HepG2 (cell line): ENCODE results near the gene LRSAM1. TPM values are rescaled to one million over a fixed set of nuclear protein-coding genes. Genes with fewer than 3 reads are reported as not detected.

Source experiments
- AKAP8 ChIP-seq: sonication (generic); formaldehyde crosslinking; IDR thresholded peaks from 2 replicates; pipeline ENCODE4 v1.5.1; 2020; ENCODE audit warnings: mild to moderate bottlenecking, missing genetic modification reagents
- CBFB ChIP-seq: sonication (generic); formaldehyde crosslinking; IDR thresholded peaks from 2 replicates; pipeline ENCODE4 v1.4.0; 2020; ENCODE audit warnings: missing genetic modification reagents
- CC2D1A ChIP-seq: sonication (generic); formaldehyde crosslinking; IDR thresholded peaks from 2 replicates; pipeline ENCODE4 v1.8.1; 2023; ENCODE audit warnings: mild to moderate bottlenecking, missing genetic modification reagents
- CHD2 ChIP-seq: IDR thresholded peaks from 2 replicates; pipeline ENCODE4 v1.6.1; 2011; ENCODE audit warnings: low read depth, low read length, improper control_type of control experiment
- EHMT2 ChIP-seq: fragments of 200-600 bp; sonication (generic); IDR thresholded peaks from 2 replicates; pipeline ENCODE4 v1.7.0; 2017; ENCODE audit warnings: antibody characterized with exemption, low read depth, low read length, borderline replicate concordance
- GLMP ChIP-seq: sonication (generic); formaldehyde crosslinking; IDR thresholded peaks from 2 replicates; pipeline ENCODE4 v1.9.0; 2021; ENCODE audit warnings: missing genetic modification reagents, mild to moderate bottlenecking, borderline replicate concordance
- PRDM4 ChIP-seq: sonication (generic); formaldehyde crosslinking; IDR thresholded peaks from 2 replicates; pipeline ENCODE4 v1.9.0; 2021; ENCODE audit warnings: missing genetic modification reagents, borderline replicate concordance
- PTBP1 ChIP-seq: fragments of 200-400 bp; formaldehyde crosslinking; IDR thresholded peaks from 2 replicates; pipeline ENCODE4 v1.6.1; 2018; ENCODE audit warnings: low read length, low read depth; ENCODE audit not compliant: poor library complexity, severe bottlenecking
- SMC3 ChIP-seq: IDR thresholded peaks from 2 replicates; pipeline ENCODE4 v1.6.1; 2011; ENCODE audit warnings: low read length, improper control_type of control experiment
- SNAPC2 ChIP-seq: sonication (generic); formaldehyde crosslinking; IDR thresholded peaks from 2 replicates; pipeline ENCODE4 v1.8.1; 2022; ENCODE audit warnings: mild to moderate bottlenecking, missing genetic modification reagents
- TEAD3 ChIP-seq: optimal IDR thresholded peaks from 2 replicates; pipeline ENCODE3; 2016; ENCODE audit warnings: borderline replicate concordance
- TFAP4 ChIP-seq: sonication (generic); IDR thresholded peaks from 2 replicates; pipeline ENCODE4 v1.6.1; 2016; ENCODE audit warnings: low read depth, borderline replicate concordance
- ZBTB14 ChIP-seq: sonication (generic); formaldehyde crosslinking; IDR thresholded peaks from 2 replicates; pipeline ENCODE4 v1.4.0; 2020; ENCODE audit warnings: missing genetic modification reagents
- ZNF143 ChIP-seq: sonication (generic); formaldehyde crosslinking; IDR thresholded peaks from 2 replicates; pipeline ENCODE4 v1.4.0; 2020; ENCODE audit warnings: missing genetic modification reagents
- ZNF576 ChIP-seq: sonication (generic); formaldehyde crosslinking; IDR thresholded peaks from 2 replicates; pipeline ENCODE4 v1.4.0; 2020; ENCODE audit warnings: mild to moderate bottlenecking, missing genetic modification reagents
- ZNF687 ChIP-seq: sonication (generic); formaldehyde crosslinking; IDR thresholded peaks from 2 replicates; pipeline ENCODE4 v1.5.1; 2020; ENCODE audit warnings: mild to moderate bottlenecking, missing genetic modification reagents, moderate library complexity
- ZNF766 ChIP-seq: sonication (generic); formaldehyde crosslinking; IDR thresholded peaks from 2 replicates; pipeline ENCODE4 v1.5.0; 2020; ENCODE audit warnings: missing genetic modification reagents, borderline replicate concordance
- polyA plus RNA-seq, 8 experiments: library from polyadenylated mRNA; depleted of rRNA in 3 of 8; stranded (reverse) in 7 of 8; unstranded in 1 of 8; fragments of >200 nt; fragmentation: Illumina TruSeq in 4 of 8; extraction: Trizol in 4 of 8; gene quantifications; 2 replicates each; pipeline versions ENCODE4 v1.2.1 to v1.2.3, GENCODE V29; 2011 to 2016; ENCODE audit warnings: low read depth in 4 of 8, missing spikeins in 1 of 8, mixed read lengths in 1 of 8; ENCODE audit not compliant: insufficient read depth in 1 of 8
- total RNA-seq, 5 experiments: library from RNA; depleted of rRNA; stranded (reverse); fragments of >200 nt; fragmentation: Illumina TruSeq; extraction: Trizol; gene quantifications; 2 replicates each; pipeline ENCODE4 v1.2.3, GENCODE V29; 2016; ENCODE audit warnings: low read depth in 1 of 5

Gene LRSAM1
- total and polyA plus RNA-seq, 2 of the 13 experiments (the other 11 are each of a cell fraction or from before 2014, with no cell fraction given) = 8.7 to 10.2 TPM

- TF ChIP-seq ZBTB14 (CRISPR knock-in tag) (no peak), ZNF143 (CRISPR knock-in tag) (no peak), GLMP (CRISPR knock-in tag) (no peak), PRDM4 (no peak), AKAP8 (CRISPR knock-in tag) (0 out of 2 replicates have a peak, but pooled peaks have one; percentile 32), ZNF687 (CRISPR knock-in tag) (peak; percentile 91), TEAD3 (CRISPR knock-in tag) (no peak), SNAPC2 (no peak), CHD2 (no peak), CBFB (CRISPR knock-in tag) (no peak), TFAP4 (peak; percentile 93), CC2D1A (CRISPR knock-in tag) (no peak), EHMT2 (no peak), ZNF766 (CRISPR knock-in tag) (no peak), ZNF576 (no peak), SMC3 (peak; percentile 13; the same call in 1 of the 2 replicates), PTBP1 (peak; percentile 22)
Measured at GRCh38 chr9:127545196-127546124, 94.2 kb downstream of the LRSAM1 start (continued).
